ENCODE measurements around the gene GATA6.

GRCh38 chr18:22200611-22201225 lies 31.3 kb downstream of the GATA6 start:
- TF ChIP-seq, protein P1, sequence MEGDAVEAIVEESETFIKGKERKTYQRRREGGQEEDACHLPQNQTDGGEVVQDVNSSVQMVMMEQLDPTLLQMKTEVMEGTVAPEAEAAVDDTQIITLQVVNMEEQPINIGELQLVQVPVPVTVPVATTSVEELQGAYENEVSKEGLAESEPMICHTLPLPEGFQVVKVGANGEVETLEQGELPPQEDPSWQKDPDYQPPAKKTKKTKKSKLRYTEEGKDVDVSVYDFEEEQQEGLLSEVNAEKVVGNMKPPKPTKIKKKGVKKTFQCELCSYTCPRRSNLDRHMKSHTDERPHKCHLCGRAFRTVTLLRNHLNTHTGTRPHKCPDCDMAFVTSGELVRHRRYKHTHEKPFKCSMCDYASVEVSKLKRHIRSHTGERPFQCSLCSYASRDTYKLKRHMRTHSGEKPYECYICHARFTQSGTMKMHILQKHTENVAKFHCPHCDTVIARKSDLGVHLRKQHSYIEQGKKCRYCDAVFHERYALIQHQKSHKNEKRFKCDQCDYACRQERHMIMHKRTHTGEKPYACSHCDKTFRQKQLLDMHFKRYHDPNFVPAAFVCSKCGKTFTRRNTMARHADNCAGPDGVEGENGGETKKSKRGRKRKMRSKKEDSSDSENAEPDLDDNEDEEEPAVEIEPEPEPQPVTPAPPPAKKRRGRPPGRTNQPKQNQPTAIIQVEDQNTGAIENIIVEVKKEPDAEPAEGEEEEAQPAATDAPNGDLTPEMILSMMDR (IDR thresholded peaks at IDR 0.05): no peak
- TF ChIP-seq NFIC (IDR thresholded peaks at IDR 0.05; ENCODE audit: borderline replicate concordance) (no peak), MXI1 (IDR thresholded peaks at IDR 0.05; ENCODE audit: low read depth, low read length) (no peak), RAD21 (IDR thresholded peaks at IDR 0.05; ENCODE audit: low read length) (no peak), MAX (IDR thresholded peaks at IDR 0.05; ENCODE audit: low read depth) (no peak), JUND (IDR thresholded peaks at IDR 0.05) (no peak), ELF1 (IDR thresholded peaks at IDR 0.05) (no peak), TCF12 (IDR thresholded peaks at IDR 0.05) (no peak), ZBTB33 (IDR thresholded peaks at IDR 0.05; ENCODE audit: borderline replicate concordance, low read depth) (no peak), TAF1 (IDR thresholded peaks at IDR 0.05; ENCODE audit: borderline replicate concordance, low read depth, low read length) (no peak), SMC3 (IDR thresholded peaks at IDR 0.05; ENCODE audit: low read depth, low read length) (no peak), EP300 (IDR thresholded peaks at IDR 0.05; ENCODE audit: borderline replicate concordance in 1 of 2, low read depth in 1 of 2, low read length in 1 of 2) (no peak), SIN3A (IDR thresholded peaks at IDR 0.05; ENCODE audit: borderline replicate concordance, low read depth, low read length) (no peak)

Measured in SK-N-SH (cell line).